ENCODE data around the gene RPS2.

RPS2 gene

GRCh38 chr16:1962161-1963153 lies 2.2 kb downstream of the RPS2 start (continued):
- TF ChIP-seq INSM2 (tag by site-specific recombination; IDR thresholded peaks at IDR 0.05): peak; percentile 18; the same call in 1 of the 2 replicates
- TF ChIP-seq BCL11A (tag by site-specific recombination; IDR thresholded peaks at IDR 0.05; ENCODE audit: low read depth): peak; percentile 18
- TF ChIP-seq ZNF10 (tag by site-specific recombination; IDR thresholded peaks at IDR 0.05): peak; percentile 90
- TF ChIP-seq PATZ1 (tag by site-specific recombination; IDR thresholded peaks at IDR 0.05): peak; percentile 40

- ChIA-PET CTCF (interaction anchor here (1.7 to 2.1 kb wide), 2 partner anchors 10 to 42 kb away, joined by 4 to 6 read pairs; partner anchors contain the start of gene TBL3), POLR2A (interaction anchor here (0.6 to 2.4 kb wide), 9 partner anchors 10 to 396 kb away, joined by 3 to 17 read pairs (median 4); partner anchors contain the start of genes GFER, NOXO1, TBL3 and TRAF7)
- H3K9me3 ChIP-seq (ENCODE audit: control insufficient read depth, insufficient read depth, low read depth, low read length): no peaks in the 10 kb centered on the region
- H3K4me3 ChIP-seq (ENCODE audit: low read depth, low read length): no peak overlapping the region
- peaks cover 0 to 37% of the 10 kb centered on the region in 2 experiments; a peak in 1 of 3 replicates for H3K36me3 ChIP-seq (ENCODE audit: control insufficient read depth in 2 of 2, insufficient read depth in 1 of 2, low read length in 2 of 2)
- H3K27ac ChIP-seq (ENCODE audit: extremely low read depth, low read depth, low read length): peak overlapping the region; percentile 100; the same call in 1 of the 2 replicates
- H3K4me1 ChIP-seq (ENCODE audit: control insufficient read depth, insufficient read depth, low read length): no peaks in the 10 kb centered on the region; the same call in 1 of the 2 replicates
- TF ChIP-seq KLF8 (tag by site-specific recombination; IDR thresholded peaks at IDR 0.05) (peak; percentile 36), GLI4 (tag by site-specific recombination; IDR thresholded peaks at IDR 0.05) (no peak), HIC1 (tag by site-specific recombination; IDR thresholded peaks at IDR 0.05) (peak; percentile 21), ZNF692 (tag by site-specific recombination; IDR thresholded peaks at IDR 0.05) (no peak), ZNF677 (tag by site-specific recombination; IDR thresholded peaks at IDR 0.05) (no peak), ZSCAN18 (tag by site-specific recombination; IDR thresholded peaks at IDR 0.05) (no peak), ZNF423 (tag by site-specific recombination; IDR thresholded peaks at IDR 0.05) (no peak), REST (tag by site-specific recombination; IDR thresholded peaks at IDR 0.05) (no peak), ZNF354C (tag by site-specific recombination; IDR thresholded peaks at IDR 0.05; ENCODE audit: borderline replicate concordance, low read depth) (no peak), ZNF23 (tag by site-specific recombination; IDR thresholded peaks at IDR 0.05; ENCODE audit: borderline replicate concordance) (no peak), GLIS1 (tag by site-specific recombination; IDR thresholded peaks at IDR 0.05) (peak; percentile 38), BCL11A (tag by site-specific recombination; IDR thresholded peaks at IDR 0.05; ENCODE audit: low read depth) (peak; percentile 65), ZNF404 (tag by site-specific recombination; IDR thresholded peaks at IDR 0.05) (no peak), ZNF623 (tag by site-specific recombination; IDR thresholded peaks at IDR 0.05) (no peak), ZFP3 (tag by site-specific recombination; IDR thresholded peaks at IDR 0.05; ENCODE audit: low read depth) (no peak), FEZF1 (tag by site-specific recombination; IDR thresholded peaks at IDR 0.05) (peak; percentile 75), ZNF169 (tag by site-specific recombination; IDR thresholded peaks at IDR 0.05) (no peak), ZNF785 (tag by site-specific recombination; IDR thresholded peaks at IDR 0.05) (no peak), ZNF10 (tag by site-specific recombination; IDR thresholded peaks at IDR 0.05) (peak; percentile 46), SP2 (tag by site-specific recombination; IDR thresholded peaks at IDR 0.05) (no peak)
Measured at GRCh38 chr16:1961651-1962067, 3.0 kb downstream of the RPS2 start.
